ENCODE measurements around the gene FAM53A. TPM values are rescaled to one million over a fixed set of nuclear protein-coding genes. Genes with fewer than 3 reads are reported as not detected.

FAM53A gene
- total RNA-seq, 1 donor from 2014 or later: 4.3 TPM

GRCh38 chr4:1626151-1626550 lies 58.0 kb downstream of the FAM53A start:
- Mint-ChIP-seq H3K4me1 (no peaks in the 10 kb centered on the region), H3K36me3 (ENCODE audit: low read depth) (no peaks in the 10 kb centered on the region), H3K9me3 (no peaks in the 10 kb centered on the region), H3K27ac (ENCODE audit: unreplicated experiment) (no peak overlapping the region), H3K4me3 (no peak overlapping the region), H3K27me3 (ENCODE audit: low read depth) (no peaks in the 10 kb centered on the region)
- no peak for TF ChIP-seq CTCF (conservative IDR thresholded peaks at IDR 0.05)
- DNase-seq (ENCODE audit: low read depth, low spot score): no peak

GRCh38 chr4:1625600-1626138 lies 58.4 kb downstream of the FAM53A start:
- no peaks in the 10 kb centered on the region for H3K27me3 Mint-ChIP-seq (ENCODE audit: low read depth)
- H3K9me3 Mint-ChIP-seq: no peaks in the 10 kb centered on the region
- no peaks in the 10 kb centered on the region for H3K4me1 Mint-ChIP-seq
- no peak overlapping the region for H3K27ac Mint-ChIP-seq (ENCODE audit: unreplicated experiment)
- H3K36me3 Mint-ChIP-seq (ENCODE audit: low read depth): no peaks in the 10 kb centered on the region
- H3K4me3 Mint-ChIP-seq: no peak overlapping the region
- no peak for DNase-seq (ENCODE audit: low read depth, low spot score)
- no peak for TF ChIP-seq CTCF (conservative IDR thresholded peaks at IDR 0.05)

- Mint-ChIP-seq H3K9me3 (no peaks in the 10 kb centered on the region), H3K36me3 (ENCODE audit: low read depth) (no peaks in the 10 kb centered on the region), H3K4me3 (no peak overlapping the region), H3K27ac (ENCODE audit: unreplicated experiment) (no peak overlapping the region), H3K4me1 (no peaks in the 10 kb centered on the region), H3K27me3 (ENCODE audit: low read depth) (no peaks in the 10 kb centered on the region)
- no peak for TF ChIP-seq CTCF (conservative IDR thresholded peaks at IDR 0.05)
- DNase-seq (ENCODE audit: low read depth, low spot score): no peak
Observed at GRCh38 chr4:1624519-1624910, 59.6 kb downstream of the FAM53A start.

GRCh38 chr4:1623821-1624518 lies 60.1 kb downstream of the FAM53A start:
- no peaks in the 10 kb centered on the region for H3K27me3 Mint-ChIP-seq (ENCODE audit: low read depth)
- no peak for TF ChIP-seq CTCF (conservative IDR thresholded peaks at IDR 0.05)
- H3K27ac Mint-ChIP-seq (ENCODE audit: unreplicated experiment): no peak overlapping the region
- DNase-seq (ENCODE audit: low read depth, low spot score): no peak
- H3K36me3 Mint-ChIP-seq (ENCODE audit: low read depth): no peaks in the 10 kb centered on the region
- H3K4me1 Mint-ChIP-seq: no peaks in the 10 kb centered on the region
- no peaks in the 10 kb centered on the region for H3K9me3 Mint-ChIP-seq
- no peak overlapping the region for H3K4me3 Mint-ChIP-seq

GRCh38 chr4:1623400-1623799 lies 60.7 kb downstream of the FAM53A start:
- Mint-ChIP-seq H3K27me3 (ENCODE audit: low read depth) (no peaks in the 10 kb centered on the region), H3K9me3 (no peaks in the 10 kb centered on the region), H3K27ac (ENCODE audit: unreplicated experiment) (no peak overlapping the region), H3K4me3 (no peak overlapping the region), H3K36me3 (ENCODE audit: low read depth) (no peaks in the 10 kb centered on the region), H3K4me1 (no peaks in the 10 kb centered on the region)
- DNase-seq (ENCODE audit: low read depth, low spot score): no peak
- TF ChIP-seq CTCF (conservative IDR thresholded peaks at IDR 0.05): no peak

Measured in neural crest cell (in vitro differentiated cells).